Erythroblast (primary cell): ENCODE results near the gene CD86.

Experiments
- GATA1 ChIP-seq: IDR thresholded peaks from 2 replicates; pipeline ENCODE4 v1.6.1; 2011; ENCODE audit warnings: low read depth, mild to moderate bottlenecking, control low read depth, low read length, moderate library complexity
- POLR2A ChIP-seq: IDR thresholded peaks from 2 replicates; pipeline ENCODE4 v1.6.1; 2011; ENCODE audit warnings: mild to moderate bottlenecking, low read length

GRCh38 chr3:122057671-122058070 is 2.5 kb downstream of the CD86 start:
- TF ChIP-seq POLR2A (no peak), GATA1 (no peak)
